GM10248 (cell line): Measurements from ENCODE around the gene RIN3.

ENCODE experiments used
- CTCF ChIA-PET: fragments of 300-600 bp; sonication (Branson Sonifier 250); formaldehyde crosslinking; extraction: SDS; loops from one replicate; lab custom pipeline; 2021; ENCODE audit warnings: antibody characterized with exemption; lab: Yijun Ruan, JAX
- POLR2A ChIA-PET: fragments of 350-650 bp; sonication (Branson Sonifier 250); formaldehyde crosslinking; extraction: SDS; loops from one replicate; lab custom pipeline; 2020; ENCODE audit warnings: antibody characterized with exemption; lab: Yijun Ruan, JAX
- DNase-seq: peaks from one replicate; pipeline ENCODE4 v3.0.0; 2012; ENCODE audit errors: extremely low spot score
- TF ChIP-seq, protein P1 (sequence below): IDR thresholded peaks from 2 replicates; pipeline ENCODE4 v1.5.1; 2012; ENCODE audit warnings: mild to moderate bottlenecking, low read depth; ENCODE audit errors: extremely low read depth, missing control alignments, control extremely low read depth

RIN3 gene

GRCh38 chr14:92469515-92469914 lies 44.1 kb upstream of the RIN3 start:
- POLR2A ChIA-PET, result no interaction called here

DNA sequence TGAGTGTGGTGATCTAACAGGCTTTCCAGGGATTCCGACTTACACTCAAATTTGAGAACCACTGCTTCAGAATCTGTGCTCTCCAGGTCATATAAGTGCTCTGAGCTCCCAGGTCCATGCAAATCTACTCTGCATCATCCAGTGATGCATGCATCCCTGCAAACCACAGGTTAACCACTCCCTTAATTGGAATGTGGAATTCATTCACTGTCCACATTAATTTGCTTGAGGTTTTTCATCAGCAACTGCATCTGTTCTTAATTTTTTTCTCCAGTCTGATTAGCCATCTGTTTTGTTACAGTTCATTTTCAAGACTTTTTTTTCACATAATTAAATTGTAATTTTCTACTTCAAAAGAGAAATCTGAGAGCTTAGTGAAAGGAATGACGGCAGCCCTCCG lies 43.4 kb upstream of the RIN3 start:
- no peak for DNase-seq
- CTCF ChIA-PET, result no interaction called here
- TF ChIP-seq, protein P1, sequence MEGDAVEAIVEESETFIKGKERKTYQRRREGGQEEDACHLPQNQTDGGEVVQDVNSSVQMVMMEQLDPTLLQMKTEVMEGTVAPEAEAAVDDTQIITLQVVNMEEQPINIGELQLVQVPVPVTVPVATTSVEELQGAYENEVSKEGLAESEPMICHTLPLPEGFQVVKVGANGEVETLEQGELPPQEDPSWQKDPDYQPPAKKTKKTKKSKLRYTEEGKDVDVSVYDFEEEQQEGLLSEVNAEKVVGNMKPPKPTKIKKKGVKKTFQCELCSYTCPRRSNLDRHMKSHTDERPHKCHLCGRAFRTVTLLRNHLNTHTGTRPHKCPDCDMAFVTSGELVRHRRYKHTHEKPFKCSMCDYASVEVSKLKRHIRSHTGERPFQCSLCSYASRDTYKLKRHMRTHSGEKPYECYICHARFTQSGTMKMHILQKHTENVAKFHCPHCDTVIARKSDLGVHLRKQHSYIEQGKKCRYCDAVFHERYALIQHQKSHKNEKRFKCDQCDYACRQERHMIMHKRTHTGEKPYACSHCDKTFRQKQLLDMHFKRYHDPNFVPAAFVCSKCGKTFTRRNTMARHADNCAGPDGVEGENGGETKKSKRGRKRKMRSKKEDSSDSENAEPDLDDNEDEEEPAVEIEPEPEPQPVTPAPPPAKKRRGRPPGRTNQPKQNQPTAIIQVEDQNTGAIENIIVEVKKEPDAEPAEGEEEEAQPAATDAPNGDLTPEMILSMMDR, result no peak
- POLR2A ChIA-PET, result no interaction called here

More at GRCh38 chr14:92469515-92469914, 44.1 kb upstream of the RIN3 start:
- CTCF ChIA-PET, result no interaction called here
- TF ChIP-seq, protein P1, result no peak
- DNase-seq, result no peak

DNA sequence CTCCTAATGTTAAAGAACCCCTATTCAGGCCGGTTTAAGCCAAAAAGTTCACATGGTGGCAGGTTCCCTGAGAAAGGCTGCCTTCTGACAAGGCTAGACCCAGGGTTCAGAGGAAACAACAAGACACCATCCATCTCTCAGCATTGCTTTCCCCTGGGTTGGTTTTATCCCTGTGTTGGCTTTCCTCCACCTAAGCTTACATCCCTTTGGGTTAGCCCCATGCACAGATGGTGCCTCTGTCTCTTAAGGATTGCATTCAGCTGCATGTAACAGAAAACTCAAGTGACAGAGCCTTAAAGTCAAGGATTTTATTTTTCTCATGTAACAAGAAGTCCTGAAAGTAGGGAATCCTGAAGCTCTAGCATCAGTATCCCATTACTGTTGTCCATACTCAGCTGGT lies 42.8 kb upstream of the RIN3 start:
- CTCF ChIA-PET, result interaction anchor here (1.3 kb wide), 1 partner anchor 9 kb away, joined by 6 read pairs; no protein-coding TSS in a partner anchor
- no peak for DNase-seq
- TF ChIP-seq, protein P1, result no peak
- POLR2A ChIA-PET, result no interaction called here

DNA sequence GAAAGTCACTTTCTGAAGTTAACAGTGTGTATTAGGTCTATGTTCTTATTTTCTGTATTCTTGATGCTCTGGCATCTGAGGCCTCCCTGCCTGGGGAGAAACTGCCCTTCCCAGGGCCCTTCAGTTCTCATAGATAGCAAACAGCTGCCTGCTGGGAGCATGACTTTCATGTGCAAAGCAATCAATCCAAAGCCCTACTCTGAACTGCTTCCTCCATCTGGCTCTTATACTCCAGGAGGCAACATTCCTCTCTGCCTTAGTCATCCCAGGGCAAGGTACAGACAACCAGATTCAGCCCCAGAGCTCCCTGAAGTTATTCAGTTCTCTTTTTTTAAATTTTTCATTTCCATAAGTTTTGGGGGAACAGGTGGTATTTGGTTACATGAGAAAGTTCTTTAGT lies 41.7 kb upstream of the RIN3 start:
- CTCF ChIA-PET, result interaction anchor here (1.3 kb wide), 1 partner anchor 10 kb away, joined by 6 read pairs; no protein-coding TSS in a partner anchor
- TF ChIP-seq, protein P1, result no peak
- POLR2A ChIA-PET, result no interaction called here
- DNase-seq, result no peak

DNA sequence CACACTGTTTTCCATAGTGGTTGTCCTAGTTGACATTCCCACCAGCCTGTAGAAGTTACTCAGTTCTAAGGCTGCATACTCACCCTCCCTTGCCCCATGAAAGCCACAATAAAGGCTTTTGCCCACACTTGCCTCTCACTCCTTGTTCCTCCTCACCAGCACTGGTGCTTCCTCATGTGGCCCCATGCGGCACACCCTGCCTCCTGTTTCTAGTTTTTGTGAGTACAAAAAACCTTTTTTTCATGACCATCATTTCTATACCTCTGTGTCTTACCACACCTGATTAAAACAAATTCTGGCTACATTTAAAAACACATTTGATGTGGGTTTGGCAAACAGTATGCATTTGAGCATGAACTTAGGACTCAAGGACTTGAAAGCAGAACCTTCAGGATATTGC lies 40.7 kb upstream of the RIN3 start:
- ChIA-PET CTCF (interaction anchor here (0.9 to 1.5 kb wide), 2 partner anchors 17 to 74 kb away, joined by 3 to 4 read pairs; no protein-coding TSS in a partner anchor), POLR2A (no interaction called here)
- no peak for DNase-seq
- TF ChIP-seq, protein P1, result no peak

DNA sequence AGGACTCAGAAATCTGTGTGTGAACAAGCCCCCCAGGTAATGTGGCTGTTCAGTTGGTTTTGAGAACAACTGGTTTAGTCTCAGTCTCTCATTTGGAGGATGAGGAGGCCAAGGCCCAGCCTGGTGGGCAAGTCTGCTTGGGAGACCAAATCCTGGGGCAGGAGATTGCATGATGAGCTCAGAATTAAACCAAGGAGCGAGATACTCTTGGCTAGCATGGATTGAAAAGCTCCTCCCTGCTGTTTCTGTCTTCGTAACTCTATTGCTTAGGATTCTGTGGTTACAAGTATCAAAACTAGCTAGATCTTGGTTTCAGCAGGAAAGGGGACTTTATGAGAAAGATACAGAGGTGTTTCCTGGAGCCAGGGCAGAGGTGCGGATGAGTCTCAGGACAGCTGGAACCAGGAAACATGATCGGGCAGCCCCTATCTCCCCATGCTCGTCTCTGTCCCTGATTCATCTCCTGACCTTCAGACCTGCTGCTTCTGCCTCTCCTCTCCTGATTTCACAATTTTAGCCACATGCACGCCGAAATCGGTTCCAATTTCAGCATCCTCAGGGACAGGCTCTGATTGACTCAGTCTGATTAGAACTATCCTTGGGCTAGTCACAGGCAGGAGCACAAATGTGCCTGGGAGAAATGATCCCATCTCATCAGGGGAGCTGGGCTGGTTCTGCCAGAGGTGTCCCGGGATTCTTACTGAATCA lies 40.2 kb upstream of the RIN3 start:
- ChIA-PET CTCF (interaction anchor here (0.9 to 2.2 kb wide), 6 partner anchors 10 to 367 kb away, joined by 3 to 5 read pairs (median 4); partner anchors contain the start of gene ATXN3), POLR2A (no interaction called here)
- TF ChIP-seq, protein P1, result no peak
- no peak for DNase-seq
